ENCODE measurements around the gene APBB2.

DNA sequence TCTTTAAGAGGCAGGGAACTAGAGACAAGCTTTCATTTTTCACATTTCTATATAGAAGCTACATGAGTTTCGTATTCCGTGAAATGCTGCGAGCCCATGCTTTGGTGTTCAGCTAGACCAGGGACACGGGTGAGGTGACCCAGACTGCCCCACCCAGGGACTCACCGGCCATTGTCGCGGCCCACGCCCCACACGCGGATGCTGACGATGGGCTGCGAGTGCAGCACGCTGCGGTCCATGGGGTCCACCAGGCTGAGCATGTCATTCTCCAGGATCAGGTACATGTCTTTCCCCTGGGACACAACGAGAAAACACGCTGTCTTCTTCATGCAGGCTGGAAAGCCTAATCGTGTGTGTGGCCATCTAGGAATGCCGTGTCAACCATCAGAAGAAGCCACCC lies 324.1 kb downstream of the APBB2 start:
- TF ChIP-seq GATA2 (IDR thresholded peaks at IDR 0.05; ENCODE audit: low read depth, low read length) (no peak), GATA3 (IDR thresholded peaks at IDR 0.05; ENCODE audit: low read depth, low read length) (no peak)
